NCI-H1436 (cell line): ENCODE data around the gene CEACAM5.
A peak's percentile ranks its signal among the peaks of the same experiment; 100 is the strongest.
"Not testable (repeated sequence)": the region's sequence is repeated elsewhere in the genome, so short reads cannot be mapped to it uniquely, and the experiment has no call there.

ENCODE experiments used
- DNase-seq: peaks from one replicate; lab custom pipeline; 2025; lab: John Stamatoyannopoulos, UW

CEACAM5 gene

DNA sequence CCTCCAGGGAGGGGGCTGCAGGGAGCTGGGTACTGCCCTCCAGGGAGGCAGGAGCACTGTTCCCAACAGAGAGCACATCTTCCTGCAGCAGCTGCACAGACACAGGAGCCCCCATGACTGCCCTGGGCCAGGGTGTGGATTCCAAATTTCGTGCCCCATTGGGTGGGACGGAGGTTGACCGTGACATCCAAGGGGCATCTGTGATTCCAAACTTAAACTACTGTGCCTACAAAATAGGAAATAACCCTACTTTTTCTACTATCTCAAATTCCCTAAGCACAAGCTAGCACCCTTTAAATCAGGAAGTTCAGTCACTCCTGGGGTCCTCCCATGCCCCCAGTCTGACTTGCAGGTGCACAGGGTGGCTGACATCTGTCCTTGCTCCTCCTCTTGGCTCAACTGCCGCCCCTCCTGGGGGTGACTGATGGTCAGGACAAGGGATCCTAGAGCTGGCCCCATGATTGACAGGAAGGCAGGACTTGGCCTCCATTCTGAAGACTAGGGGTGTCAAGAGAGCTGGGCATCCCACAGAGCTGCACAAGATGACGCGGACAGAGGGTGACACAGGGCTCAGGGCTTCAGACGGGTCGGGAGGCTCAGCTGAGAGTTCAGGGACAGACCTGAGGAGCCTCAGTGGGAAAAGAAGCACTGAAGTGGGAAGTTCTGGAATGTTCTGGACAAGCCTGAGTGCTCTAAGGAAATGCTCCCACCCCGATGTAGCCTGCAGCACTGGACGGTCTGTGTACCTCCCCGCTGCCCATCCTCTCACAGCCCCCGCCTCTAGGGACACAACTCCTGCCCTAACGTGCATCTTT is 7.8 kb upstream of the CEACAM5 start:
- no peak for DNase-seq

DNA sequence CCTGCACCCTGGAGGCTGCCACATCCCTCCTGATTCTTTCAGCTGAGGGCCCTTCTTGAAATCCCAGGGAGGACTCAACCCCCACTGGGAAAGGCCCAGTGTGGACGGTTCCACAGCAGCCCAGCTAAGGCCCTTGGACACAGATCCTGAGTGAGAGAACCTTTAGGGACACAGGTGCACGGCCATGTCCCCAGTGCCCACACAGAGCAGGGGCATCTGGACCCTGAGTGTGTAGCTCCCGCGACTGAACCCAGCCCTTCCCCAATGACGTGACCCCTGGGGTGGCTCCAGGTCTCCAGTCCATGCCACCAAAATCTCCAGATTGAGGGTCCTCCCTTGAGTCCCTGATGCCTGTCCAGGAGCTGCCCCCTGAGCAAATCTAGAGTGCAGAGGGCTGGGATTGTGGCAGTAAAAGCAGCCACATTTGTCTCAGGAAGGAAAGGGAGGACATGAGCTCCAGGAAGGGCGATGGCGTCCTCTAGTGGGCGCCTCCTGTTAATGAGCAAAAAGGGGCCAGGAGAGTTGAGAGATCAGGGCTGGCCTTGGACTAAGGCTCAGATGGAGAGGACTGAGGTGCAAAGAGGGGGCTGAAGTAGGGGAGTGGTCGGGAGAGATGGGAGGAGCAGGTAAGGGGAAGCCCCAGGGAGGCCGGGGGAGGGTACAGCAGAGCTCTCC is 6.9 kb upstream of the CEACAM5 start:
- peak; percentile 57 for DNase-seq

DNA sequence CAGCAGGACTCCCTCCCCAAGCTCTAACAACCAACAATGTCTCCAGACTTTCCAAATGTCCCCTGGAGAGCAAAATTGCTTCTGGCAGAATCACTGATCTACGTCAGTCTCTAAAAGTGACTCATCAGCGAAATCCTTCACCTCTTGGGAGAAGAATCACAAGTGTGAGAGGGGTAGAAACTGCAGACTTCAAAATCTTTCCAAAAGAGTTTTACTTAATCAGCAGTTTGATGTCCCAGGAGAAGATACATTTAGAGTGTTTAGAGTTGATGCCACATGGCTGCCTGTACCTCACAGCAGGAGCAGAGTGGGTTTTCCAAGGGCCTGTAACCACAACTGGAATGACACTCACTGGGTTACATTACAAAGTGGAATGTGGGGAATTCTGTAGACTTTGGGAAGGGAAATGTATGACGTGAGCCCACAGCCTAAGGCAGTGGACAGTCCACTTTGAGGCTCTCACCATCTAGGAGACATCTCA is 6.2 kb upstream of the CEACAM5 start:
- DNase-seq: no peak

DNA sequence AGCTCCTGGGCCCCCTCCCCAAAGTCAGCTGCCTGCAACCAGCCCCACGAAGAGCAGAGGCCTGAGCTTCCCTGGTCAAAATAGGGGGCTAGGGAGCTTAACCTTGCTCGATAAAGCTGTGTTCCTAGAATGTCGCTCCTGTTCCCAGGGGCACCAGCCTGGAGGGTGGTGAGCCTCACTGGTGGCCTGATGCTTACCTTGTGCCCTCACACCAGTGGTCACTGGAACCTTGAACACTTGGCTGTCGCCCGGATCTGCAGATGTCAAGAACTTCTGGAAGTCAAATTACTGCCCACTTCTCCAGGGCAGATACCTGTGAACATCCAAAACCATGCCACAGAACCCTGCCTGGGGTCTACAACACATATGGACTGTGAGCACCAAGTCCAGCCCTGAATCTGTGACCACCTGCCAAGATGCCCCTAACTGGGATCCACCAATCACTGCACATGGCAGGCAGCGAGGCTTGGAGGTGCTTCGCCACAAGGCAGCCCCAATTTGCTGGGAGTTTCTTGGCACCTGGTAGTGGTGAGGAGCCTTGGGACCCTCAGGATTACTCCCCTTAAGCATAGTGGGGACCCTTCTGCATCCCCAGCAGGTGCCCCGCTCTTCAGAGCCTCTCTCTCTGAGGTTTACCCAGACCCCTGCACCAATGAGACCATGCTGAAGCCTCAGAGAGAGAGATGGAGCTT is 4.7 kb upstream of the CEACAM5 start:
- no peak for DNase-seq

DNA sequence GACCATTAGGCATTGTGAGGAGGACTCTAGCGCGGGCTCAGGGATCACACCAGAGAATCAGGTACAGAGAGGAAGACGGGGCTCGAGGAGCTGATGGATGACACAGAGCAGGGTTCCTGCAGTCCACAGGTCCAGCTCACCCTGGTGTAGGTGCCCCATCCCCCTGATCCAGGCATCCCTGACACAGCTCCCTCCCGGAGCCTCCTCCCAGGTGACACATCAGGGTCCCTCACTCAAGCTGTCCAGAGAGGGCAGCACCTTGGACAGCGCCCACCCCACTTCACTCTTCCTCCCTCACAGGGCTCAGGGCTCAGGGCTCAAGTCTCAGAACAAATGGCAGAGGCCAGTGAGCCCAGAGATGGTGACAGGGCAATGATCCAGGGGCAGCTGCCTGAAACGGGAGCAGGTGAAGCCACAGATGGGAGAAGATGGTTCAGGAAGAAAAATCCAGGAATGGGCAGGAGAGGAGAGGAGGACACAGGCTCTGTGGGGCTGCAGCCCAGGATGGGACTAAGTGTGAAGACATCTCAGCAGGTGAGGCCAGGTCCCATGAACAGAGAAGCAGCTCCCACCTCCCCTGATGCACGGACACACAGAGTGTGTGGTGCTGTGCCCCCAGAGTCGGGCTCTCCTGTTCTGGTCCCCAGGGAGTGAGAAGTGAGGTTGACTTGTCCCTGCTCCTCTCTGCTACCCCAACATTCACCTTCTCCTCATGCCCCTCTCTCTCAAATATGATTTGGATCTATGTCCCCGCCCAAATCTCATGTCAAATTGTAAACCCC is 2.8 kb upstream of the CEACAM5 start:
- no peak for DNase-seq

DNA sequence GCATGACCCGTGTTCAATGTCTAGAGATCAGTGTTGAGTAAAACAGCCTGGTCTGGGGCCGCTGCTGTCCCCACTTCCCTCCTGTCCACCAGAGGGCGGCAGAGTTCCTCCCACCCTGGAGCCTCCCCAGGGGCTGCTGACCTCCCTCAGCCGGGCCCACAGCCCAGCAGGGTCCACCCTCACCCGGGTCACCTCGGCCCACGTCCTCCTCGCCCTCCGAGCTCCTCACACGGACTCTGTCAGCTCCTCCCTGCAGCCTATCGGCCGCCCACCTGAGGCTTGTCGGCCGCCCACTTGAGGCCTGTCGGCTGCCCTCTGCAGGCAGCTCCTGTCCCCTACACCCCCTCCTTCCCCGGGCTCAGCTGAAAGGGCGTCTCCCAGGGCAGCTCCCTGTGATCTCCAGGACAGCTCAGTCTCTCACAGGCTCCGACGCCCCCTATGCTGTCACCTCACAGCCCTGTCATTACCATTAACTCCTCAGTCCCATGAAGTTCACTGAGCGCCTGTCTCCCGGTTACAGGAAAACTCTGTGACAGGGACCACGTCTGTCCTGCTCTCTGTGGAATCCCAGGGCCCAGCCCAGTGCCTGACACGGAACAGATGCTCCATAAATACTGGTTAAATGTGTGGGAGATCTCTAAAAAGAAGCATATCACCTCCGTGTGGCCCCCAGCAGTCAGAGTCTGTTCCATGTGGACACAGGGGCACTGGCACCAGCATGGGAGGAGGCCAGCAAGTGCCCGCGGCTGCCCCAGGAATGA is 1.5 kb upstream of the CEACAM5 start:
- DNase-seq: peak; percentile 84

DNA sequence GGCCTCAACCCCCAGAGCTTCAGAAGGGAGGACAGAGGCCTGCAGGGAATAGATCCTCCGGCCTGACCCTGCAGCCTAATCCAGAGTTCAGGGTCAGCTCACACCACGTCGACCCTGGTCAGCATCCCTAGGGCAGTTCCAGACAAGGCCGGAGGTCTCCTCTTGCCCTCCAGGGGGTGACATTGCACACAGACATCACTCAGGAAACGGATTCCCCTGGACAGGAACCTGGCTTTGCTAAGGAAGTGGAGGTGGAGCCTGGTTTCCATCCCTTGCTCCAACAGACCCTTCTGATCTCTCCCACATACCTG is 969 bp upstream of the CEACAM5 start:
- DNase-seq: peak; percentile 40

DNA sequence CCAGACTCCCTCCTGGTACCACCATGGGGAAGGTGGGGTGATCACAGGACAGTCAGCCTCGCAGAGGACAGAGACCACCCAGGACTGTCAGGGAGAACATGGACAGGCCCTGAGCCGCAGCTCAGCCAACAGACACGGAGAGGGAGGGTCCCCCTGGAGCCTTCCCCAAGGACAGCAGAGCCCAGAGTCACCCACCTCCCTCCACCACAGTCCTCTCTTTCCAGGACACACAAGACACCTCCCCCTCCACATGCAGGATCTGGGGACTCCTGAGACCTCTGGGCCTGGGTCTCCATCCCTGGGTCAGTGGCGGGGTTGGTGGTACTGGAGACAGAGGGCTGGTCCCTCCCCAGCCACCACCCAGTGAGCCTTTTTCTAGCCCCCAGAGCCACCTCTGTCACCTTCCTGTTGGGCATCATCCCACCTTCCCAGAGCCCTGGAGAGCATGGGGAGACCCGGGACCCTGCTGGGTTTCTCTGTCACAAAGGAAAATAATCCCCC is 505 bp upstream of the CEACAM5 start:
- DNase-seq: no peak

DNA sequence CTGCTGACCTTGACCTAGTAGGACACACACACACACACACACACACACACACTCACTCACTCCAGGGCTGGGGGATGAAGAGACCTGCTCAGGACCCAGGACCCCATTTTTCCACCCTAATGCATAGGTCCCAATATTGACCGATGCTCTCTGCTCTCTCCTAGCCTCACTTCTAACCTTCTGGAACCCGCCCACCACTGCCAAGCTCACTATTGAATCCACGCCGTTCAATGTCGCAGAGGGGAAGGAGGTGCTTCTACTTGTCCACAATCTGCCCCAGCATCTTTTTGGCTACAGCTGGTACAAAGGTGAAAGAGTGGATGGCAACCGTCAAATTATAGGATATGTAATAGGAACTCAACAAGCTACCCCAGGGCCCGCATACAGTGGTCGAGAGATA is 1.1 kb downstream of the CEACAM5 start:
- DNase-seq: not testable (repeated sequence)

DNA sequence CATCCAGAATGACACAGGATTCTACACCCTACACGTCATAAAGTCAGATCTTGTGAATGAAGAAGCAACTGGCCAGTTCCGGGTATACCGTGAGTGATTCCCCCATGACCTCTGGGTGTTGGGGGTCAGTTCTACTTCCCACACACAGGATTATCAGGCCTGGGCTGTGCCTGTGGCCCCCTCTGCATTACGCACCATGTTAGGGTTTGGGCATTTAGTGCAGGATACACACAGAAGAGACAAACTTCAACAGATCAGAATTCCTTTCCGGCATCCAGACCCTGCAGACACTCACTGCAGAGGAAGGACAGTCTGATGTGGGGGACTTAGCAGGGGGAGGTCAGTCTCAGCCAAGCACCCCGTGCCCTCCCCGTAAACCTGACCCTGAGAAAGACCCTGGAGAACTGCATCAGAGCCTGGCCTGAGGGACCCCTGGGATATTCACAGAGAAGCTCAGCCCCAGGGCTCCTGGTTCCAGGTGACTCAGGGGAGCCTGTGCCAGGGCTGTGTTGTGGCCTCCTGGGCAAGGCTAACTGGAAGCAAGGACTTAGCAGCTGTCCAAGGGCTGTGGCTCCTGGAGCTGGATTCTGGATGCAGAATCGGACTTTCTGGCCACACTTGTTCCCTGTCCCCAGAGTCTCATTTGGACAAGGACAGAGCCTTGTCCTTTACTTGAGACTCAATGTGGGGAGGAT is 1.7 kb downstream of the CEACAM5 start:
- no peak for DNase-seq

DNA sequence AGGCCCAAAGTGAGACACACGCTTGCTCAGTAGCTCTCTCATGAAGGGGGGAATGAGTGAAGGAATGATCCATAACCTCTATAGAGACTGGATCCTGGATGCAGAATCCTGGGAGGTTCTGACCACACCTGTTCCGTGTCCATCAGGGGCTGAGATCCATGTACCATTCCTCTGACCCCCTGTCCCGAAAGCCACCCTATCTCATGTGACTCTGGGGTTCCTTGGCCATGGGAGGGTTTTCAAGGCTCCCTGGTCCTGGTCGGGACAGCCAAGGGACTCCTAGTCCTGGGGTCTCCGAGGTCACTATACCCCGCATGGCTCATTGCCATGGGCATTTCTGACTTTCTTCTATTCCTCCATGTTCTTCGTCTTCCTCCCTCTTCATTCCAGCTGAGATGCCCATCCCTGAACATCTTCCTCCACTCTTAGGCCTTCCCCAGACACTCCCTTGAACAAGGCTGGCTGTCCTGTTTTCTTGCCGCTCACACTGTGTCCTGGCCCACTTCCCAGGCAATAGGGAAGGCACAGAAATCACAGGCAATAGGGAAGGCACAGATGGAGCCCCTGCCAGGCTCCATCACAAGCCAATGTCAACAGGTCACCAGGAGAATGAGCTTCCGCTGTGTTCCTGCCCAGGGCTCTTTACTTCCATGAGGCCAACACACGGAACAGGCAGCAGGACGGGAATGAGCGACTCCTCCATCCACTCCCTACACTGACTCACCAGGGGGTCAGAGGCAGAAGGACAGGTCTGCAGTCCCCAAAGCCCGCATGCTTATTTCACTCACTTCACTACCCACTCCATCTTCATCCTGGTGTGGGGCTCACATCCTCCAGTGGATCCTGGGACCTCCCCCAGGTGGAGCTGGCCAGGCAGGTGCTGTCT is 3.2 kb downstream of the CEACAM5 start:
- DNase-seq: no peak

DNA sequence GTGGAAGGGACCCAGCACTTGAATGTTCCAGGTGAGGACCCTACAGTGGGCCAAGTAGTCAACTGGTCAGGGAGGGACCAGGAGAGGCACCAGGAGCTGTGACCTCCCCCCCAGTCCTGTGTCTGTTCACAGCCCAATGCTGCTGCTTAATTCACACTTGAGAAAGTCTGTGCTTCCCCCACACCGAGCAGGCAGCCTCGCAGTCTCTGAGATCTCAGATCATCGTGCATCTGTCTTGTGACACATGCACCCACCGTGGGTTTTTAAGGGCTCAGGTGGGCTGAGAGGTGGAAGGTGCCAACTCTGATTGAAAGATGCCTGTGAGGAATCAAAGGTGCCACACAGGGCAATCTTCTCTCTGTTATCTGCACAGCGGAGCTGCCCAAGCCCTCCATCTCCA is 6.2 kb downstream of the CEACAM5 start:
- no peak for DNase-seq

DNA sequence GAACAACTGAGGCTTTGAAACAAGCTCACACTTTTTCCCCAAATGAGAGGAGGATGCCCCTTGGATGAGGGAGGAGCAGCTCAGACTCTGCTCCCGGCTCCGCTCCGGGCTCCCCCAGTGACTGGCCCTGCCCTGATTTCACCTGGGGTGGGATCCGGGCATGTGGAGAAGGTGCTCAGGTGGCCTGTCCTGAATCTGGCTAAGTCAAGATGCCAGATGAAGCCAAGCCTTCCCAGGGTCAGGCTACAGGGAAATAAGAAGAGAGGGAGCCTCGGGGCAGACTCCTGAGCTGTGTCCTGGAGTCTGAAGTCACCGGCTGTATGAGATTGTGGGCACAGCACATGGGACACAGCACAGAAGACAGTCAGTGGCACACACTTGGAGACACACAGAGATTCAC is 10.3 kb downstream of the CEACAM5 start:
- DNase-seq: no peak

DNA sequence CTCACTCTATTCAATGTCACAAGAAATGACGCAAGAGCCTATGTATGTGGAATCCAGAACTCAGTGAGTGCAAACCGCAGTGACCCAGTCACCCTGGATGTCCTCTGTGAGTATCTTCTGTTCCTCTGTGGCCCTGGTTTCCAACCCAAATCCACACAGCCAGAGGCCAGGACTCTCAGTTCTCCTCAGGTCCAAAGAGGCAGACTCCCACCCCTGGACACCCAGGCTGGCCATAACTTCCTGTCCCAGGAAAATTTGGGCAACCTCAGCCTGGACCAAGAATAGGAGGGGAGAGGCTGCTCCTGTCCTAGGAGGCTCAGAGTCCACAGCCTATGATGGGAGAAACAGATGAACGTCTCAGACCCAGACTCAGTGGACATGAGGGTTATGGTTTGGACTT is 11.7 kb downstream of the CEACAM5 start:
- no peak for DNase-seq

DNA sequence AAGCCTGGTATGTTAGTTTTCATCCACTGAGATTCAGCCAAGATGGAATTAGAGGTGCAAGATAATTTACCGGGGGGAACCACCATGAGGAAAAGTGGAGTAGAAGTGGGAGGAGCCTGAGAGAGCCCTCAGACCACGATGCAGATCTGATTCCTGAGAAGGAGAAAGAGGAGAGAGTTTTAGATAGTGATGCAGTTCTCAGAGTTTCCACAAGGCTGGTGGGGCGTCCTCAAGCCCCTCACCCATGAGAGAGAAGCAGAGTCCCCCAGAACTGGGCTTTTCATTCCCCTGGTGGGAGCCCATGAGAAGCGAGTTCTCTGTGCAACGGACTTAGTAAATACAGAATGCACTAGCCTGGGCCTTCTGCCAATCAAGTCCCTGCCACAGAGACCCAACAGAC is 18.1 kb downstream of the CEACAM5 start:
- DNase-seq: no peak

DNA sequence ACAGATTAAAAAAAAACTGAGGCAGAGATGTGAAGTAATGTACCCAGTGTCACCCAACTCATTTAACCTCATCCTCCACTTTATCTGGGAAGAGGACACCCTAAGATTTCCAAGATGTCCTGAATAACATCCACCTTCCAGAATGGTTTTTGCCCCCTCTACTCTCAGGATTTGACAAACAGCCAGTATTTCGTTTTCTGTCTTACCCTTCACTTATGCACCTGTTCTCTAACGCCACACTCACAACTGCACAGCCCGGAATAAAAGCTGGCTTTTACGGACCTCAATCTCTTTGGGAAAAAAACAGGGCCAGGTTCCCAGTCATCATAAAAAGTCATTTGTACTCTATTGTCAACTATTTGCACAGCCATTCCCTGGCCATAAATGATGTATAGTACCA is 25.7 kb downstream of the CEACAM5 start:
- no peak for DNase-seq

DNA sequence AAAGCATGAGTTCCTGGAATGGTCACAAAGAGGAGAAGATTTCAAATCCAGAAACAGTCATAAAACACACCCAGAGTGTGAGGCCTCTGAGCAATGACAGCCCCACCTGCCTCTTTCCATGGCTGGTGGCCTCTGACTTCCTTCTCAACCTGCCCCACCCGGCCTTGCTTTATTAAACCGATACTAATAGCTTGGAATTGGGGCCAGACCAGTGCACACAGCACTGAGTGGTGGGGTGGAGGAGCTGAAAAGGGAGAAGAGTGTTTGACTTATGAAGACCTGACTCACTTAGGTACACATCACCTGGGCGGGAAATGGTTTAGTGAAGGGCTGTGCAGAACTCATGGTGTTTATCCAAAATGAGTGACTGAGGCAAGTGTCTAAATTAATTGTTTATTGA is 26.2 kb downstream of the CEACAM5 start:
- peak; percentile 35 for DNase-seq

DNA sequence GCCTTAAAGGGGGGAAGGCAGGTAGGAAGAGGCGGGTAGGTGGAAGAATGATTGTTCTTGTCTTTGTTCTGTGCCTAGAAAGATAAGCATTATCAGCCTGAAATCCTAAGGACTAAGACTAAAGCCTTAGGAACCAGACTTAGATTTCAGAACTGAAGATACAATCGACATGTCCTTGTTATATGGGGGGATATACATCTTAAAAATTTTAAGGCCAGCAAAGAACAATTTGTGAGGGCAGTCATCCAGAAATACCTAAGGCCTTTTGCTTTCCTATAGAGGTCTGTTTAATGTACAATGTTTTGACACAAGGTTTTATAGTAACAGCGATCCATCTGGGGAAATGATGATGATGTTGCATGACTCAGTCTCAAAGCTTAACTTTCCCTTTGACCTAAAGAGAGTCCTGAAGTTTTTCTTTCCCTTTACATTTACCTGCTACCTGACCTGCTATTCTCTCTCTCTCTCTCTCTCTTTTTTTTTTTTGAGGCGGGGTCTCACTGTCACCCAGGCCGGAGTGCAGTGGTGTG is 26.7 kb downstream of the CEACAM5 start:
- DNase-seq: no peak

DNA sequence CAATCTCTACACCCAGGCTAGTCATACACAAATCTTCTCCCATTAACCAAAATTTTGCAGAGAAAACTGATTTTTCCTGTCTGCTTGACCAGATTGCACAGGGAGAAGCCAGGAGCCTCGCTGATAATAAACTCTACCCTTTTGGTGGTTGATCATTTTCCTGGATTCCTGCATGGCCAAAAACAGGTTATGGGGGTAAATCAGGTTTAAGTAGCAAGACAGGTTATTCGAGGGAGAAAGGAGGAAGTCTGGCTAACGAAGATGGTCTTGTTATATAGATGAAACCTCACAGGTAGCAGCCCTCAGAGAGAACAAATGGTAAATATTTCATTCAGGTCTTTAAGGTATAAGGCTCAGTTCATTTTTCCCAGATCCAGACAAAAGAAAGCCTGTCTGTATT is 30.9 kb downstream of the CEACAM5 start:
- no peak for DNase-seq
